Activated T-helper 9 cell treated with anti-CD3 and anti-CD28 coated beads, Interleukin-2, amount 50 U/mL, for 16 hours (primary cell): ENCODE measurements around the gene ATP9B.
"Not testable (repeated sequence)": the region's sequence is repeated elsewhere in the genome, so short reads cannot be mapped to it uniquely, and the experiment has no call there.

Experiments
- DNase-seq: peaks from one replicate; pipeline ENCODE4 v3.0.0-alpha.2; 2020; ENCODE audit warnings: low read depth

ATP9B gene

DNA sequence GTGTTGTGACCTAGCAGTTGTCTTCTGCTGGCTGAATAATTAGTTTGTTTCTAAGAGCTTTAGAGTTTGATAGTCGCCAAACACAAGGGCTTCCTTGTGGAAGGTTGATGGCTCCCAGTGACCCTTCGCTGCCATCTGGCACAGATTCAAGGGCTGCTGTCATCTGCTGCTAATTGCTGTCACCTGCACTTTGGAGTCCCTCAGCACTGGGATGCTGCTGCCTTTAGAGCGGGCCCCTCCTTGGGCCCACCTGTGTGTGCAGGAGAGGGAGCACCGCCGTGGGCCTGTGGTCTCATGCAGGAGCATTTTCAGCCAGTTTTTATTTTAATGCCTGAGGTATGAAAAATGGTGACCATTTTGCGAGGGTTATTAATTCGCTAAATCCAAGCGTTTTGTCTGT is 172.6 kb downstream of the ATP9B start:
- no peak for DNase-seq

DNA sequence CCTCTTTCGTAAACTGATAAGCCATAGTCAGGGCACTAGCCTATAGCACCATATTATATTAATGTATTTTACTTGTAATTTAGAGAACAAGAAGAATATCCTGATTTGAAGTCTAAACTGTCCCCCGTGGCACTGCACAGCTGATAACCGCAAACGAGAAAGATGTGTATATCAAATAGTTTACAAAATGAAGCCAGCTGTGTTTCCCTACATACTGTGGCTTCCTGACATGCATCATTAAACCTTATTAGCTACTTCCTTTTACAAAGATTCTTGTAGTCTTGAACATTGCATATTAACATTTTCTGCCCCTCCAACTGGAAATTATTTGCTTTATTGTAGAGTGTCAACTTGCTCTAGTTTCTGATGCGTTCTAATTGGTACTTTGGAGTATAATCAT is 173.1 kb downstream of the ATP9B start:
- no peak for DNase-seq

DNA sequence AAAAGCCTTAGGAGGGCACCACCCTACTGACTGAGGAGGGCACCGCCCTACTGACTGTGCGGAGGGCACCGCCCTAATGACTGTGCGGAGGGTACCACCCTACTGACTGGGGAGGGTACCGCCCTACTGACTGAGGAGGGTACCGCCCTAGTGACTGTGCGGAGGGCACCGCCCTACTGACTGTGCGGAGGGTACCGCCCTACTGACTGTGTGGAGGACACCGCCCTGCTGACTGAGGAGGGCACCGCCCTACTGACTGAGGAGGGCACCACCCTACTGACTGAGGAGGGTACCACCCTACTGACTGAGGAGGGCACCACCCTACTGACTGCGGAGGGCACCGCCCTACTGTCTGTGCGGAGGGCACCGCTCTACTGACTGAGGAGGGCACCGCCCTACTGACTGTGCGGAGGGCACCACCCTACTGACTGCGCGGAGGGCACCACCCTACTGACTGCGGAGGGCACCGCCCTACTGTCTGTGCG is 176.4 kb downstream of the ATP9B start:
- peak; percentile 7 for DNase-seq

DNA sequence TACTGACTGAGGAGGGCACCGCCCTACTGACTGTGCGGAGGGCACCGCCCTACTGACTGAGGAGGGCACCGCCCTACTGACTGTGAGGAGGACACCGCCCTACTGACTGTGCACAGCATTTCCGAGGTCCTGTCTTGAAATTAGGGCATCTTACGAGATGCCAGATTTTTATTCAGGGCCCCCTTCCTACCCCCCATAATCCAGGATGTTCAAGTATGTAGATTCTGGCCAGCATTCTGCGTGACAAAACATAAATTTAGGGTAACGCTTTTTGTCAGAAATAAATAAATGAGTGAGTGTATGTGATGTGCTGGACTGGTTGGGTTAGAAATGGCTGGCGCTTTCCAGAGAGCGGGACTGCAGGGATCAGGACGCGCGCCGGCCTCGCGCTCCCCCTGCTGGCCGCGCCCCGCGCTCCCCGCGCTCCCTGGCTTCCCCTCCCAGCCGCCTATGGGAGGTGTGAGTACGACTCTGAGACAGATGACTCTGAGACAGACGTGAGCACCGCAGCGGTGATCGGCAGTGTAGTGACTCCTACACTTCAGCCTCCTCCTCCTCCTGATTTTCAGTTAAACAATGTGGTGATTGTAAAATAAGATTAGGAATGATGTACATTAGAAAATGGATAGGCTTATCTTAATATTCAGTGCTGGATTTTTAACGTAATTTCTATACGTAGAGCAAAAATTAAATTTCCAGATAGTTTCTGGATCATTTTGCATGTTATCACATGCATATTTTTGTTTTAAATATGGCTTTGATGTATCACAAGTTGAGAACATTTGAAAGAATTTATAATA is 177.3 kb downstream of the ATP9B start:
- DNase-seq, result peak; percentile 67

DNA sequence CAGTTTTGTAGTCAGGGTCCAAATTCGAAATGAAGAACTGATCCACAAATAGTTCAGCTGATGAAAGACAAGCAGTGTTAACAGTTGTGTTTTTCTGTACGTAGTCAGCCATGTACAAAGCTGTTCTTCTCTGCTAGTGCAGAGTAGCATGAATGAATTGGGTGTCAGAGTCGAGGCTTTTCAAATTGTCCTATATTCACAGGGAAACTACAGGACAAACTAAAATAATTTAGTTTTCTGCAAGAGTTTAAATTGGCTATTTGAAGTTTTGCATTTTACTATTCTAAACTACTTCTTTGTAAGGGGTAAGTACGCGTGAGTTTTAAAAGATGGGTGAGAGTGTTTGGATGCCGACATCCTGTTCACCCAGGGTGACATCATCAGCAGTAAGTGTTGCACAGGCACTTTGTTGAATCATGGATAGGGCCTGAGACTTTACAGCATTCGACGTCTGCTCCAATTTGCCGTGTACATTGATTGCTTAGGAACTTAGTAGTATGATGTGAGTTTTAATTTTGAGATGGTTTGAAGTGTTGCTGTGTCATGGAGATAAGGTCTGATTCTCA is 179.4 kb downstream of the ATP9B start:
- no peak for DNase-seq

DNA sequence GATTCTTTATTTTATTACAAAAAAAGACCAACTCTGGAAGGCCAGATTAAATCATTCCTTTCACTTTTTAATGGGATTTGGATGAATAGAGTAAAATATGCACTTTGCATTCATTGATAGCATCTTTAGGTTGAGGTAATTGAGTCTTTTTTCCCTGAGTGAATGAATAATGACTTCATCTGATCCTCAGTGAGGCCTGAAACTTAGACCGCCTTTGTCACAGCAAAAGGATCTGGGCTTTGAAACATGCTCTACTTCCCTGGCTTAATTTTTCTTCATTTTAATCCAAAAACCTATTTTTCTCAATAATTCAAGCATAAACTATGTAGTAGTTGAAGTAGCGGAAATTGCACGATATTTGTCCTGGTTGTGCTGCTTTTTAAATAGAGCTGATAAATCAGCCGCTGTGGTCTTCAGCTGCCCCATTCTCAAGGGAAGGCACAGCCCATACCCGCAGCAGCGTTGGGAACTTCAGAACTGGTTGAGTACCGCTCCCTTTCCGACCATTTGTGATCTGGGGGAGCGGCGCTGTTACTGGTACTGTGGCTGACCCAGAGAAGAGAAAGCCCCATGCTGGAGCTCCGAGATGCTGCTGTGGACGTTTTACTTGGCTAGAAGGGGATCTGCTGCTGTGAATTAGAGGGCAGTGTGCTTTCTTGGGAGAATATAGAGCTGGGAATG is 181.2 kb downstream of the ATP9B start:
- no peak for DNase-seq

DNA sequence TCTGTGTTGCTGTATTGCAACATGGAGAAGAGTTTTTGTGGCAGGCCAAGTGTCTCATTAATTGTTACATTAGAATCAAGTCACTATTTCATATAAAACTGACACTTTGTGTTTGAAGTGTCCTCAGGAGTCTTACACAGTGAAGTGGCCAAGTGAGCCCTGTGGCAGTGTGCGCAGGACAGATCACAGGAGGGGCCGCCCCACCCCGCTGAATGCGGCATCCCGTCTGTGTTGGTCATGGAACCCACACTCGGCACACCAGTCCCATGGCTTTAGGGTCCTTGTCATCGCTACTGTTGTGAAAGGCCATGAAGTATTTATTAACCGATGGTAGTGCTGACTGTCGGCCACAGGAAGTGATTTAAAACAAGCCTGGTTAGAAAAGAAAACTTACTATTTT is 181.8 kb downstream of the ATP9B start:
- DNase-seq, result no peak

DNA sequence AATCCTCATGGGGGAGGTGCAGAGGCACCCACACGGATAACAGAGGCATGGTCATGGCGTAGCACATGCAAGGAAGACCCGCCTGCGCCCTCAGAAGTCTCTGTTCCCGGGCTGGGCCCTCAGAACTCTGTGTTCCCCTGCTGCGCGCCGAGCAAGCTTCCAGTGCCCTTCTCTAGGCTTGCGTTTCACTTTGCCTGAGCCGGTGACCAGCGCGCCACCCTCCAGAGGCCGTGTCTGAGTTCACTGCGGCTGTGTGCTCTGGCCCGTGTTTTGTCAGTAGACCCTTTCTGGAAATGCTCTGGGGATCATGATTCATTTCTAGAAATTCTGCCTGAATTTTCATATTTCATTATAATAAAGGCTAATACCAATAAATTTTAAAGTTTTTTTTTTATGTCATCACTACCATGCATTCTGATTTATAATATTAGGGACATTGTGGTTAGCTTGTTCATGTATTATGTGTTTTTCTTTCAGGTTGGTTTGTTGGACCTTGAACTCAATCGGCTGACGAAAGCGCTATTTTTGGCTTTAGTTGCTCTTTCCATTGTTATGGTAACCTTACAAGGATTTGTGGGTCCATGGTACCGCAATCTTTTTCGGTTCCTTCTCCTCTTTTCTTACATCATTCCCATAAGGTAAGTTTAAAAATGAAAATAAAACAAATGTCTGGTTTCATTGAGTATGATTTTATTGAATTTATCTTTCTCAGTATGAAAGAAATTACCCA is 183.9 kb downstream of the ATP9B start:
- no peak for DNase-seq

DNA sequence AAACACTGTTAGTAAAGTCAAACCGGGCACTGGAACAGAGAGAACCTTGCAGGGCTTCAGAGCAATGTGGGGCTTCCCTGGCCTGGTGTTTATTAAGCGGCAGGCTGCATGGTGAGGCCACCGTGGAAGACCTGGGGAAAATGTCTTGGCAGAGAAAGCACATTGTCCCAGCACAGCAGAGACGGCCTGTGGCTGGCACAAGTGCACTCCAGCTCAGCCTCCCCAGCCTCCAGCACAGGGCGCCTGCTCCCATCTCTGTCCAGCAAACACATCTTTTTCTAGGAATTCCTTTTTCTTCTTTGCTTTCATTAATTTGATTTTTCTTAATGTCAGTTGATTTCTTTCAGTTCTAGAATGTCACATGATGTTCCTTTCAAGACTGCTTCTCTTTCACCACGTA is 188.3 kb downstream of the ATP9B start:
- no peak for DNase-seq

DNA sequence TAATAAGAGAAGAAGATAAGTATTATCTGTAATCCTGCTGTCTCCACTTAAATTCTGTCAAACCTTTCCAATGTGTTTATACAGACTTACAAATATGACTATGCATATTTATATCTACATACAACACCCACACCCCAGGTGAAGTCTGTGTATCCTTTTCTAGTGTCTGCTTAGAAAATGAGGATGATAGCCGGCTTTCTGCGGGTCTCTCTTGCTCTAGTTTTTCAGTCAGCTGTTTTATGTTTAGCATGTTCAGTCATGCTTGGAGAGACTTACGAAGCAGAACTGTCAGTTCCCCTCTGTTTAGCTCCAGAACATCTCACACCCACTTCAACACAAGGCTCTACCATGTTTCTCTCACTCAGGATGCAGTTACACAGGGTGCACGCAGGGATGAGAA is 189.3 kb downstream of the ATP9B start:
- no peak for DNase-seq

DNA sequence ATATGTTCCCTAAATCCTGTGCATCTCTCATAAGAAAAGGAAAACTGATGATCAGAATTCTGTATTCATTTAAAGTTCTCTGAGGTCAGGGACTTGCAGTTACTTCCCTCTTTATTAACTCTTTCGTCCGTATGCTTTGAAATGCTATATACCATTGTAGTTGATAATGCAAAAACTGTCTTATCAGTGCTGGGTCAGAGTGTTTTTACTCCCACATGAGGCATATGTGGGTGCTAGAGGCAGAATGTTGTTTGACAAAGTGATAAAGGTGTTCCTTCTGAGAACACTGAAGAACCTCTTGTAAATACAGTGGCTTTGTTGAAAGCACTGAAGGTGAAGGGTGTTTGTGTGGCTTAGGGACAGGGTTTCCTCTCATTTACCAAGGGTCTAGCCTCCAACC is 190.0 kb downstream of the ATP9B start:
- DNase-seq, result no peak

DNA sequence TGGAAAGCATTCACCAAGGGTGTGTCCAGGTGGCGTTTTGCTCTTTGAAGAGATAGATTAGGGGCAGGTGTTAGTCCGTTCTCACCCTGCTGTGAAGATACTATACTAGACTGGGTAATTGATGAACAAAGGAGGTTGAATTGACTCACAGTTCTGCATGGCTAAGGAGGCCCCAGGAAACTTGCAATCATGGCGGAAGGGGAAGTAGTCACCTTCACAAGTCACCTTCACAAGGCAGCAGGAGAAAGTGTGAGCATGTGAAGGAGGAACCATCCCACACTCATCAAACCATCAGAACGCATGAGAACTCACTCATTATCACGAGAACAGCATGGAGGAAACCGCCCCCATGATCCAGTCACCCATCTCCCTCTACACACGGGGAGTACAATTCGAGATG is 190.8 kb downstream of the ATP9B start:
- DNase-seq, result no peak

DNA sequence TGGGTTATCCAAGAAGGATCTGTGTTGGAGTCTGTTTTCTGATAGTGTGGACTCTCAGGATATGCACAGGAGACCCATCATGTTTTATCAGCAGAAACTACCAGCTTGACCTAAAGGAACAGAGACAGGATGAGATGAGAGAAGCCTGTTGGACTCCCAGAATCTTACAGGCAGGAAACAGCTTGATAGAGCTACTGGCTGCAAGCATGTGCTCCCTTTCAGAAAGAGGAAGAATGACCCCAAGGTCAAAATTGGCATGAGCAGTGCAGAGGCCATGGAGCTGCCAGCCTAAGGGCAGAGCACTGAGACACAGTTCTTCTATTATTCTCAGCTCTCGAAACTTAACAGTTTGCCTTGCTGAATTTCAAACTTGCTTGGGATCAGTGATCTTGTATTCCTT is 191.3 kb downstream of the ATP9B start:
- DNase-seq, result no peak

DNA sequence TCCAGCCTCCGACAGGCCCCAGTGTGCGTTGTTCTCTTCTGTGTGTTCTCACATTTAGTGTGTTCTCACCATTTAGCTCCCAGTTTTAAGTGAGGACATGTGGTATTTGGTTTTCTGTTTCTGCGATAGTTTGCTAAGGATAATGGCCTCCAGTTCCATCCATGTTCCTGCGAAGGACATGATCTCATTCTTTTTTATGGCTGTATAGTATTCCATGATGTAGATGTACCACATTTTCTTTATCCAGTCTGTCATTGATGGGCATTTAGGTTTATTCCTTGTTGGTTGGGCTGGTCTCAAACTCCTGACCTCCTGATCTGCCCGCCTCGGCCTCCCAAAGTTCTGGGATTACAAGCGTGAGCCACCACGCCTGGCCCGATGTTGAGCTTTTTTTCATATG is 195.9 kb downstream of the ATP9B start:
- DNase-seq, result not testable (repeated sequence)

DNA sequence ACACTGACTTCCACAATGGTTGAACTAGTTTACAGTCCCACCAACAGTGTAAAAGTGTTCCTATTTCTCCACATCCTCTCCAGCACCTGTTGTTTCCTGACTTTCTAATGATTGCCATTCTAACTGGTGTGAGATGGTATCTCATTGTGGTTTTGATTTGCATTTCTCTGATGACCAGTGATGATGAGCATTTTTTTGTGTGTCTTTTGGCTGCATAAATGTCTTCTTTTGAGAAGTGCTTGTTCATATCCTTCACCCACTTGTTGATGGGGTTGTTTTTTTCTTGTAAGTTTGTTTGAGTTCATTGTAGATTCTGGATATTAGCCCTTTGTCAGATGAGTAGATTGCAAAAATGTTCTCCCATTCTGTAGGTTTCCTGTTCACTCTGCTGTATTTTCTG is 202.6 kb downstream of the ATP9B start:
- not testable (repeated sequence) for DNase-seq

DNA sequence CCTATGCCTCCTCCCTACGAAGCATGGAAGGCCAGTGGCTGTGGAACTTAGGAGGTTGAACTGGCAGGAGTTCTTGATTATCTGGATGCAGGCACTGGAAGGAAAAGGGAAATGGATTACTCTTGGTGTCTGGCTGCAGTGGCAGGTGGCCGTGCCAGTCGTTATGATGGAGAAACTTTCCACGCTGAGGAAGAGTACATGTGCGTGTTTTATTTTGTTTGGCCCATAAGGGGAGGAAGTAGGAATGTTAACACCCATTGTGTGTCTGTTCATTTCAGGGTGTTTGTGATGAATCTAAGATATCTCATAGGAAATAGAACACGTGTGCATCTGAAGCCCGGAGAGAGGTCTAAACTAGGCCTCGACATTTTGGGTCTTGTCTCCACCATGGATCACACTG is 203.7 kb downstream of the ATP9B start:
- no peak for DNase-seq

DNA sequence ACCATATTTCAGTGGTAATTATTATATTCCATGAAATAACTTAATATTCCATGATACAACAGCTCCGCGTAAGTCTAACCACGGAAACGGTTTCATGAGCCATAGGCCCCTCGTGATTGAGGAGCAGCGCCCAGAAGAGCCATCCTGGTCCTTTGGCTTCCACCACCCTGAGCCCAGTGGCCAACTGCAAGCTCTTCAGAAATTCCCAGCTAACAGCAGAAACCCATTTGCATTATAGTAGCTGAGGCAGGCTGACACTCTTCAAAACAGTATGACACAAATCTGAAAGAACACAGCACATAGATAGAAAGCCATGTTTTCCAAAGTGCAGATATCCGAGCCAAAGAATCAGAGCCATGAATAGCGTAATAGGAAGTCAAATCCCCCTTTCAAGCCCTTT is 205.6 kb downstream of the ATP9B start:
- no peak for DNase-seq

DNA sequence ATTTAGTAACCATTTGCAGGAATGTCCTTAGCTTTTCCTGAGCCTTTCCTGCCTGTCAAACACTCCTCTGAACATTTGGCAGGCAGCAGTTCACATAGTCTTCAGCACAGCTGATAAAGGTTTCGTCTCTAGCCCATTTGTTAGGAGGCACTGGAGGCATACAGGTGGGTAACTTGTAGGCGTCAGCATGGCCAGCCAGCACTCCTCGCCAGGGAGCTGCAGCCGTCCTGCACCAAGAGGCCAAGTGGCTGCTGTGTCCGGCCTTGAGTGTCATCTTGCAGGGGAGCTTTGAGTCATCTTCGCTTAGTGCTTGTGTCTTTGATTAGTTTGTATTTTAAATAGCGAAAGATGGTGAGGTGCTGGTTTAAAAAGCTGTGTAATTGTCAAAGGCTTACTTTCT is 206.3 kb downstream of the ATP9B start:
- no peak for DNase-seq

DNA sequence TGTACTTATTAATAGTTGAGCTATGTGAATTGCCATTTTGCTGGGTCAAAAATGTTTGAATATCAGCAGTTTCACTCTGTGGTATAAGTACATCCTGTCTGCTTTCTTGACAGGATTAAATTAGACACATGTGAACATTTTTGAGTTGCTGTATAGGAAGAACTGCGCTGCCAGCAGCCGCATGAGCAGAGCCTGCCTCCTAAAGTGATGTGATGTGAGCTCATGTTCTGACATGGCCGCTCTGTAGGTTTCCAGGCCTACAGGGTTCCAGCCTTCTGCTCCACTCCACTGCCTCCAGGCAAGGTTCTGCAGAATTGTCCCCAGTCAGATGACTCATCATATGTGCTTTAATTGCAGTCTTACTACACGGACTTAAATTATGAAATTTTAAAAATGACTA is 206.8 kb downstream of the ATP9B start:
- no peak for DNase-seq

DNA sequence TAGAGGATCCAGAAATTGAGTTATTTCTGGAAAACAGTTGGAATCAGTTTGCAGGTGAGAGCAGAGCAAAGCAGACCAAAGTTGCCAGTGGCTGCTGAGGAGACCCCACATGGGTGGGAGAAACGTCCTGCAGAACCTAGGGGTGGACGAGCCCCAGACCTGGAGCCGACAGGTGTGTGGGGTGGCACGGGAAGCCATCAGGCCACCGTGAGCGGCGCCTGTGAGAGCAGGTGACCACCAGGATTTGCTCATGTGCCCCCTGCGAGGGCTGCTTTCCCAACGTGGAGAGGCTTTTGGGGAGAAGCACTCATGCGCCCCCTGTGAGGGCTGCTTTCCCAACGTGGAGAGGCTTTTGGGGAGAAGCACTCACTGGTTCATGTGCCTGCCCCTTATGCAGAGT is 209.7 kb downstream of the ATP9B start:
- no peak for DNase-seq

DNA sequence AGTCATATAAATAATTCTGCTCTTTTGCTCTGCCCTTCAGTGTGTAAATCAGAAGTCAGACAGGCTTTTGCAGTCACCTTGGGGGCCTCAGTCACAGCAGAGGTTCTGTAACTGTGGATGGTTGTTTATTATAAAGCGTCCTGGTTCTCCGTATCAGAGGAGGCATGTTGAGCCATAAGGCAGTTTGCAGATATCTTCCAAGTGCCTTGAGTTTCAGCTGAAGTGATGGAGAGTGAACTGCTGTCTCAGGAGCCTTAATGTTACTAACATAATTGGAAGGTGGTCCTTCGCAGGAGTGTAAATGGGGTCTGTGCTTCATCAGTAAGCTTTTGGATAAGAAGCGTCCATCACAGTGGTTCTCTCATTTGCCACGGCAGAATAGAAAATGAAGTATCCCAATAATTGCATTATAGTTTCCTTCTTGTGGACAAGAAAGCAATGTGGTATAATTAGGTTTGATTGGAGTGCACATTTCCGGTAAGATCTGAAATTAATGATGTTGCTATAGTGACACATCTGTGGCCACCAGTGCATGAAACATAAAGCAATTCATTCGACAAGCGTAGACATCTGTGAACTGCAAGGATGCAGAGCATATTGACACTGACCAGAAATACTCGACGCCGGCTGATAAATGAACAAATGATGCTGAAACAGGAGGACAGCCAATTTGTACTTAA is 214.1 kb downstream of the ATP9B start:
- DNase-seq, result no peak

DNA sequence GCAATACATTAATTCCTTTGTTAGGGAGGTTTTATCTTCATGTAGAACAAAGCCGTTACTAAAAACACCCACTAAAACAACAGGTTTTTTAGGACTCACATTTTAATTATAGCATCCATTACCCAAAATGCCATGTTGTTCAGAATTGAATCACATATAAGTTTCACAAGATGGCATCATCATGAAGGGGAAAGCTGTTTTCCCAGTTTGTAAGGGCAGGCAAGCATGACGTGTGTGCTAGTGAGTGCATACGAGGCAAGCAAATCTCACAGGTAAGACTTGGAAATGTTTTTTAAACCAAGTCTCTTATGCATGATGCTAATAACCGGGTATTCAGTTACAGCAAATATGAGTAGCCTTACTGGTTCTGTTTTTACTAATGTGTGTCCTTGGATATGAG is 214.7 kb downstream of the ATP9B start:
- no peak for DNase-seq
